Chondrocyte (in vitro differentiated cells): ENCODE measurements around the gene FTCD. TPM values are rescaled to one million over a fixed set of nuclear protein-coding genes. Genes with fewer than 3 reads are reported as not detected.

Experiments
- DNase-seq: peaks from one replicate; pipeline ENCODE4 v3.0.0; 2021; ENCODE audit warnings: mixed read lengths, low spot score
- H3K27ac Mint-ChIP-seq: one replicate; pipeline ENCODE4 v1.8.0; 2021; ENCODE audit warnings: mild to moderate bottlenecking, moderate library complexity, mixed read lengths; ENCODE audit not compliant: unreplicated experiment
- H3K27me3 Mint-ChIP-seq: 2 replicates; pipeline ENCODE4 v1.8.0; 2021; ENCODE audit warnings: low read depth, mixed read lengths
- H3K36me3 Mint-ChIP-seq: 2 replicates; pipeline ENCODE4 v1.8.0; 2021; ENCODE audit warnings: low read depth, mixed read lengths
- H3K4me1 Mint-ChIP-seq: 2 replicates; pipeline ENCODE4 v1.8.0; 2021; ENCODE audit warnings: low read depth, mild to moderate bottlenecking, mixed read lengths
- H3K4me3 Mint-ChIP-seq: one replicate; pipeline ENCODE4 v1.8.0; 2021; ENCODE audit warnings: mild to moderate bottlenecking, moderate library complexity, mixed read lengths; ENCODE audit not compliant: unreplicated experiment
- H3K9me3 Mint-ChIP-seq: 2 replicates; pipeline ENCODE4 v1.8.0; 2021; ENCODE audit warnings: low read depth, mixed read lengths
- total RNA-seq: library from RNA; stranded (reverse); gene quantifications from 3 replicates; pipeline ENCODE4 v1.2.1, GENCODE V29; 2021
- TF ChIP-seq, protein P1 (sequence below): fragments of 200-600 bp; sonication (generic); IDR thresholded peaks from 2 replicates; pipeline ENCODE4 v1.5.0; 2021; ENCODE audit warnings: antibody characterized with exemption, mild to moderate bottlenecking, moderate library complexity

The FTCD gene
- total RNA-seq, 1 donor from 2014 or later = 1.7 TPM

DNA sequence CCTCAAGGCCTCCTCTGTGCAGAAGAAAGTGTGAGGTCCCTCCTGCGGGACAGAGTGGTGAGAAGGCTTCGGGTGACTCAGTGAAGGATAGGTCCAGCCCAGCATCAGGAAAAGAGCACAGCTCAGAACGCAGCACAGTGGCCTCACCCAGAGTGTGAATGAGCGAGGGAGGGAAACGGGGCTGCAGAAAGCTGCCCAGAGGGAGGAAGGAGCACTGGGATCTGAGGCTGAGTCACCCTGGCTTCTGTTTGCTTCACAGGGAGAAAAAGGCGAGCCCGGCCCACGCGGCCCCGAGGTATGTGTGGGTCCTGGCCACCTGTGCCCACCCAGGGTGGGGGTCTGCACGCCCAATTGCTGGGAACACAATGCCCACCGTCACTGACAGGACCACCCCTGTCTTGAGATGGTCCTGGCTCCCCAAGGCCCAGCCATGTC, 33.1 kb downstream of the FTCD start:
- H3K4me1 Mint-ChIP-seq = peaks cover 3% of the 10 kb centered on the region
- H3K36me3 Mint-ChIP-seq = peaks cover 25% of the 10 kb centered on the region
- no peaks in the 10 kb centered on the region for H3K9me3 Mint-ChIP-seq
- H3K4me3 Mint-ChIP-seq = no peak overlapping the region
- H3K27ac Mint-ChIP-seq = peak overlapping the region; percentile 73
- DNase-seq = peak; percentile 49
- no peaks in the 10 kb centered on the region for H3K27me3 Mint-ChIP-seq
- TF ChIP-seq, protein P1, sequence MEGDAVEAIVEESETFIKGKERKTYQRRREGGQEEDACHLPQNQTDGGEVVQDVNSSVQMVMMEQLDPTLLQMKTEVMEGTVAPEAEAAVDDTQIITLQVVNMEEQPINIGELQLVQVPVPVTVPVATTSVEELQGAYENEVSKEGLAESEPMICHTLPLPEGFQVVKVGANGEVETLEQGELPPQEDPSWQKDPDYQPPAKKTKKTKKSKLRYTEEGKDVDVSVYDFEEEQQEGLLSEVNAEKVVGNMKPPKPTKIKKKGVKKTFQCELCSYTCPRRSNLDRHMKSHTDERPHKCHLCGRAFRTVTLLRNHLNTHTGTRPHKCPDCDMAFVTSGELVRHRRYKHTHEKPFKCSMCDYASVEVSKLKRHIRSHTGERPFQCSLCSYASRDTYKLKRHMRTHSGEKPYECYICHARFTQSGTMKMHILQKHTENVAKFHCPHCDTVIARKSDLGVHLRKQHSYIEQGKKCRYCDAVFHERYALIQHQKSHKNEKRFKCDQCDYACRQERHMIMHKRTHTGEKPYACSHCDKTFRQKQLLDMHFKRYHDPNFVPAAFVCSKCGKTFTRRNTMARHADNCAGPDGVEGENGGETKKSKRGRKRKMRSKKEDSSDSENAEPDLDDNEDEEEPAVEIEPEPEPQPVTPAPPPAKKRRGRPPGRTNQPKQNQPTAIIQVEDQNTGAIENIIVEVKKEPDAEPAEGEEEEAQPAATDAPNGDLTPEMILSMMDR = no peak

DNA sequence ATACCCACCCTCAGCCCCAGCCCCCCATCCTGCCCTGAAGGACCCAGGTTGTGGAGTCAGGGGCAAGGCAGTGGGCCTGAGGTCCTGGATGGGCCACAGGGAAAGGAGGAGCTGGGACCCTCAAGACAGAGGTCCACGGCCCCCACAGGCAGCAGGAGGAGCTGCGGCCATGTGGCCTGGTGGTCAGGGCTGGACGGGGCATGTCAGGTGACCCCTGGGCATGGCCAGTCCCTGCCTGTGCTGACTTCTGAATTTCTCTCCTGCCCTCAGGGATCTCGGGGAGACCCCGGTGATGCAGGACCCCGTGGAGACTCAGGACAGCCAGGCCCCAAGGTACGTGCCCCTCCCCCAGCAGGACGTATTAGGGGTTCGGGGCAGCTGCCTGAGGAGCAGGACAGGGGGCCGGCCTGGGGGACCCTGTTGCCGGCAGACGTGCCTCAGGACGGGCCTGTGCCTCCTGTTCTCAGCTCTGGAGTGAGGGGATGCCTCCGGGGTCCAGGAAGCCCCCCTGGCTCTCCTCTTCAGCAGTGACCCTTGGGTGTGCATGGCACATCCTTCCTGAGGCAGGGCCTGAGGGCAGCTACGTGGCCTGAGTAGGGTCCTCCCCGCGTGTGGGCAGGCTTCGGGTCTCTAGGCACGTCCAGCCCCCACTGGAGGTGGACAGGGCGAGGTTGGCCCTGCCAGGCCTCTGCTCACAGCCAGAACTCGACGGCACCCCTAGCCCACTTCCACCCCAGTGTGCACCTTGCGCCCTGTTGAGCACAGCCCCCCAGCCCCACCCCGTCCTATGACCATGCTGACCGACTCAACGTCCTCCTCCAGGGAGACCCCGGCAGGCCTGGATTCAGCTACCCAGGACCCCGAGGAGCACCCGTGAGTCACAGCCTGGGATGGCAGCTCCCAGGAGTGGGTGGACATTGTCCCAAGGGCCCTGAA, 33.8 kb downstream of the FTCD start:
- TF ChIP-seq, protein P1 = no peak
- H3K4me3 Mint-ChIP-seq = no peak overlapping the region
- H3K27me3 Mint-ChIP-seq = no peaks in the 10 kb centered on the region
- peaks cover 8% of the 10 kb centered on the region for H3K4me1 Mint-ChIP-seq
- peaks cover 28% of the 10 kb centered on the region for H3K36me3 Mint-ChIP-seq
- no peaks in the 10 kb centered on the region for H3K9me3 Mint-ChIP-seq
- DNase-seq = peak; percentile 87
- H3K27ac Mint-ChIP-seq = no peak overlapping the region

DNA sequence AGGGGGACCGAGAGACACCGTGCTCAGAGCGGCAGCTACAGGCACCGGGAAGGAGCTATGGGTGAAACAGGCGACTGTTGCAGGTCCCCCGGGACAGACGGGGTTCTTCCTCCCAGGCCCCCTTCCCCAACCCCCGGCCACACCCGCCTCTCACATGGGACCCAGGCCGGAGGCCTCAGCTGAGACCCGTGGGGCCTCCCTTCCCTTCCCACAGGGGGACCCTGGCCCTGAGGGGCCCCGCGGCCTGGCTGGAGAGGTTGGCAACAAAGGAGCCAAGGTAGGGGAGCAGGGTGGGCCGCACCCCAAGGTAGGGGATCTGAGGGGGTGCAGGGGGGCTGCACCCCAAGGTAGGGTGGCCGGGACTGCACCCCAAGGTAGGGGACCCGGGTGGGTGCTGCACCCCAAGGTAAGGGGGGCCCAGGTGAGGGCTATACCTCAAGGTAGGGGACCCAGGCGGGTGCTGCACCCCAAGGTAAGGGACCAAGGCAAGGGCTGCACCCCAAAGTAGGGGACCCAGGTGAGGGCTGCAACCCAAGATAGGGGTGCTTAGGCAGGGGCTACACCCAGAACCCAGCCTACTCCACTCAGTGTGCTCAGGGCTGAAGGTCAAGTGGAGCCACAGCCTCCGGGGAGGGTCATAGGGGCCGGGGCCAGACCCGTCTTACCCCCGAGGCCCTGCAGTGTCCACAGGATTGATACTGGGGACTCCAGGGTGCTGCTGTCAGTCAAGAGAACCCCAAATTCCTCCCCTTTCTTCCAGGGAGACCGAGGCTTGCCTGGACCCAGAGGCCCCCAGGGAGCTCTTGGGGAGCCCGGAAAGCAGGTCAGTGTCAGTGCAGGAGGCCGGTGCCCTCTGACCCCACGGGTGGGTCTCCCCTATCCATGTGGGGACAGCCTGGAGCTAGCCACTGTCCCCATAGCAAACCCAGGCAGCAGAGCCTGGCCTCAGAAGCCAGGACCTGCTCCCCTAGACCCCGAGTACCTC, 34.8 kb downstream of the FTCD start:
- peaks cover 8% of the 10 kb centered on the region for H3K4me1 Mint-ChIP-seq
- H3K27me3 Mint-ChIP-seq = no peaks in the 10 kb centered on the region
- H3K9me3 Mint-ChIP-seq = no peaks in the 10 kb centered on the region
- H3K4me3 Mint-ChIP-seq = no peak overlapping the region
- TF ChIP-seq, protein P1 = no peak
- no peak overlapping the region for H3K27ac Mint-ChIP-seq
- peaks cover 24% of the 10 kb centered on the region for H3K36me3 Mint-ChIP-seq
- peak; percentile 75 for DNase-seq

DNA sequence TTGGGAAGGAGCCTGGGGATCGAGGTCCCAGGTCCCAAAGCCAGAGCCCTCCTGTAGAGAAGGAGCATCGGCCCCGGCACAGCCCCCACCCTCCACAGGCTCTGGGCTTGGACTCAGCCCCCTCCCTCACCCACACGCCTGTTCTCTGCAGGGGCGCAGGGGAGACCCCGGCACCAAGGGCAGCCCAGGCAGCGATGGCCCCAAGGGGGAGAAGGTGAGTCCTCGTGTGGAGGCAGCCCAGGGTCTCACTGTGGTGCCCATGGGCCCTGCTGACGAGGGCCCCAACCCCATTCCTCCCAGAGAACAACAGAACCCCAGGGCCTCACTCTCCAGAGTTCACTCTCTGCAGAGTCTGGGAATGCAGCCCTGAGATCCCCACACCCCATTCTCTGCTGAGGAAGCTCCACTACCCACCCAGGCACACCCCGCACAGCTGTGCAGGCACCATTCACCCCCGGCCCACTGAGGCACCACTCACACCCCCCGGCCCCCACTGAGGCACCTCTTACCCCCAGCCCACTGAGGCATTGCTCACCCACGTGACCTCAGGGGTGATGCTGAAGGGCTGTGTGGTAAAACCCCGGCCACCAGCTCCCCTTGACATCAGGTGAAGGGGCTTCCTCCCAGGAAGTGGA, 35.6 kb downstream of the FTCD start:
- H3K4me3 Mint-ChIP-seq = no peak overlapping the region
- no peak overlapping the region for H3K27ac Mint-ChIP-seq
- no peaks in the 10 kb centered on the region for H3K9me3 Mint-ChIP-seq
- TF ChIP-seq, protein P1 = no peak
- peaks cover 28% of the 10 kb centered on the region for H3K36me3 Mint-ChIP-seq
- H3K4me1 Mint-ChIP-seq = peaks cover 8% of the 10 kb centered on the region
- H3K27me3 Mint-ChIP-seq = no peaks in the 10 kb centered on the region
- peak; percentile 68 for DNase-seq
